Pancreas (tissue), 10 donors: Measurements from ENCODE around the gene DMKN. TPM values are rescaled to one million over a fixed set of nuclear protein-coding genes. Genes with fewer than 3 reads are reported as not detected.

Experiments used
- ATAC-seq, 4 donors: fragments of 200-7000 bp; cut with Tn5 transposase; one replicate each; pipeline versions ENCODE4 v1.8.0 to v1.9.1; 2020; ENCODE audit warnings: mild to moderate bottlenecking in 4 of 4, moderate library complexity in 4 of 4
- DNase-seq, 6 donors: peaks; one replicate each; pipeline ENCODE4 v3.0.0-alpha.2; 2020
- FAIRE-seq: peaks from 2 replicates; lab custom pipeline; 2012; peaks lifted over from hg19 to GRCh38; lab: Jason Lieb, UNC
- H3K27ac ChIP-seq, 4 donors: fragments of 200-600 bp; sonication (generic); 1 replicate in 3 of 4; 2 replicates in 1 of 4; pipeline versions ENCODE4 v1.5.0 to v1.8.0; 2020
- H3K27me3 ChIP-seq, 4 donors: fragments of 200-600 bp; one replicate each; pipeline ENCODE4 v1.8.0; 2021
- H3K36me3 ChIP-seq, 3 donors: fragments of 200-600 bp; sonication (generic) in 1 of 3; one replicate each; pipeline versions ENCODE4 v1.5.0 to v1.8.0; 2020 to 2021
- H3K4me1 ChIP-seq, 3 donors: fragments of 200-600 bp; one replicate each; pipeline ENCODE4 v1.8.0; 2021
- H3K4me3 ChIP-seq, 4 donors: fragments of 200-600 bp; sonication (generic) in 2 of 4; one replicate each; pipeline versions ENCODE4 v1.5.0 to v1.8.0; 2020 to 2021
- H3K9me3 ChIP-seq, 4 donors: fragments of 200-600 bp; one replicate each; pipeline ENCODE4 v1.8.0; 2021
- CTCF ChIP-seq, 4 donors: fragments of 200-600 bp; sonication (generic) in 3 of 4; IDR thresholded peaks; one replicate each; pipeline versions ENCODE4 v1.5.0 to v1.8.0; 2021; ENCODE audit warnings: antibody characterized with exemption in 4 of 4
- WGBS, 2 donors: extraction: QIAGEN DNeasy Blood & Tissue Kit; methylation state at CpG; one replicate each; pipeline ENCODE4 v1.1.7; 2013; 5-methylcytosine and 5-hydroxymethylcytosine counted together
- intact Hi-C, 3 donors: fragments of 100-400 bp; cut with DNase I; formaldehyde crosslinking; loops; one replicate each; pipeline versions ENCODE4 v1.11.1 to v1.14.2; 2022
- polyA plus RNA-seq, 2 donors: library from polyadenylated mRNA; stranded (reverse); fragments of 200-250 nt; gene quantifications; one replicate each; pipeline ENCODE4 v1.2.3, GENCODE V29; 2013
- total RNA-seq, 6 donors: library from RNA; stranded (reverse); fragmentation: NEBNext Ultra II Directional in 4 of 6; extraction: Animal tissue kit (Norgen Biotek cat#: 25700) in 4 of 6; gene quantifications; one replicate each; pipeline versions ENCODE4 v1.2.1 to v1.2.4, GENCODE V29; 2021 to 2023
- donor health status: healthy with polysubstance abuse.
- donor health status: DM: no; HTN: no; CAD: no; lungs with moderate emphysema.
- donor health status: DM: no; HTN: no; CAD: no.
- donor health status: control.
- donor health status: control.
- donor health status: Bipolar disorder and iron deficiency.
- donor health status: DM: yes; HTN: yes; CAD: no.
- donor health status: DM: no; HTN: no; CAD: no.
- donor health status: DM: no; HTN: no; CAD: no.
- donor health status: DM: yes; HTN: yes; CAD: no.

Gene DMKN
- total and polyA plus RNA-seq, 8 donors, result 48.5 to 197 (median 62.4) TPM

GRCh38 chr19:35558400-35559280, 45.2 kb upstream of the DMKN start:
- no peak for FAIRE-seq

GRCh38 chr19:35557539-35558399, 44.3 kb upstream of the DMKN start:
- Histone ChIP-seq H3K4me3 (peak overlapping the region in 3 of 4 donors; percentile 28 to 47 (median 31)), H3K9me3 (no peaks in the 10 kb centered on the region), H3K4me1 (peaks cover 0 to 6% (median 0%) of the 10 kb centered on the region in 3 donors), H3K27ac (no peak overlapping the region), H3K36me3 (no peaks in the 10 kb centered on the region), H3K27me3 (no peaks in the 10 kb centered on the region)
- WGBS, 2 donors, result 12 to 18% methylated on average over 54 to 60 of the region's 60 CpGs
- intact Hi-C loops, result no loop called here
- FAIRE-seq (no peak), ATAC-seq (peak; percentile 49 to 89 (median 80)), DNase-seq (peak; percentile 72 to 96 (median 86))
- no peak for TF ChIP-seq CTCF (IDR thresholded peaks at IDR 0.05)

More at GRCh38 chr19:35558400-35559280, 45.2 kb upstream of the DMKN start:
- 18 to 25% methylated on average over 45 to 53 of the region's 53 CpGs for WGBS, 2 donors
- H3K4me1 ChIP-seq, result peaks cover 0 to 6% (median 0%) of the 10 kb centered on the region in 3 donors
- peak in 1 of 6 donors; percentile 67 for DNase-seq
- ATAC-seq, result peak; percentile 36 to 51 (median 42)
- H3K36me3 ChIP-seq, result no peaks in the 10 kb centered on the region
- H3K4me3 ChIP-seq, result peak overlapping the region; percentile 2 to 47 (median 30)
- intact Hi-C loops, result no loop called here
- no peaks in the 10 kb centered on the region for H3K27me3 ChIP-seq
- no peaks in the 10 kb centered on the region for H3K9me3 ChIP-seq
- no peak for TF ChIP-seq CTCF (IDR thresholded peaks at IDR 0.05)
- no peak overlapping the region for H3K27ac ChIP-seq

GRCh38 chr19:35556846-35557538, 43.5 kb upstream of the DMKN start:
- H3K27me3 ChIP-seq, result no peaks in the 10 kb centered on the region
- intact Hi-C loops, result no loop called here

More at GRCh38 chr19:35556846-35557538, 43.5 kb upstream of the DMKN start:
- H3K9me3 ChIP-seq, result no peaks in the 10 kb centered on the region
- no peak for ATAC-seq
- H3K27ac ChIP-seq, result no peak overlapping the region
- TF ChIP-seq CTCF (IDR thresholded peaks at IDR 0.05), result no peak
- peaks cover 0 to 6% (median 0%) of the 10 kb centered on the region in 3 donors for H3K4me1 ChIP-seq
- no peak overlapping the region for H3K4me3 ChIP-seq
- H3K36me3 ChIP-seq, result no peaks in the 10 kb centered on the region
- FAIRE-seq, result no peak
- 88 to 89% methylated on average over 16 of the region's 16 CpGs for WGBS, 2 donors
- DNase-seq, result peak in 1 of 6 donors; percentile 41
